GM12801 (cell line): ENCODE data around the gene SMIM32.

Experiments
- CTCF ChIP-seq: IDR thresholded peaks from one replicate; pipeline ENCODE4 v1.5.1; 2011; ENCODE audit warnings: control low read depth; ENCODE audit not compliant: insufficient read length; ENCODE audit errors: extremely low read depth

The SMIM32 gene

GRCh38 chr5:136193322-136193935 lies 467 bp upstream of the SMIM32 start:
- no peak for TF ChIP-seq CTCF

GRCh38 chr5:136192015-136192525 lies 892 bp downstream of the SMIM32 start:
- TF ChIP-seq CTCF: no peak

- TF ChIP-seq CTCF: no peak
These were observed 1.5 kb downstream of the SMIM32 start for GRCh38 chr5:136191304-136192014.

GRCh38 chr5:136190904-136191303 lies 2.1 kb downstream of the SMIM32 start:
- TF ChIP-seq CTCF: no peak

GRCh38 chr5:136190091-136190720 lies 2.8 kb downstream of the SMIM32 start:
- TF ChIP-seq CTCF: no peak

GRCh38 chr5:136188859-136189258 lies 4.1 kb downstream of the SMIM32 start:
- no peak for TF ChIP-seq CTCF

- no peak for TF ChIP-seq CTCF
These were observed 6.2 kb downstream of the SMIM32 start for GRCh38 chr5:136186796-136187195.
